Testis (tissue), 3 donors: ENCODE data around the gene RBFOX1. TPM values are rescaled to one million over a fixed set of nuclear protein-coding genes. Genes with fewer than 3 reads are reported as not detected.

Source experiments
- DNase-seq: peaks from one replicate; pipeline ENCODE4 v3.0.0-alpha.2; 2019
- H3K27ac ChIP-seq, 2 donors: fragments of 200-600 bp; sonication (generic); one replicate each; pipeline ENCODE4 v1.5.1; 2019
- H3K27me3 ChIP-seq: fragments of 200-600 bp; sonication (generic); one replicate; pipeline ENCODE4 v1.5.1; 2019
- H3K36me3 ChIP-seq: fragments of 200-600 bp; sonication (generic); one replicate; pipeline ENCODE4 v1.5.1; 2017; ENCODE audit warnings: low read depth; ENCODE audit errors: missing control alignments
- H3K4me1 ChIP-seq: fragments of 200-600 bp; sonication (generic); one replicate; pipeline ENCODE4 v1.5.1; 2019
- H3K4me3 ChIP-seq, 2 donors: fragments of 200-600 bp; sonication (generic); one replicate each; pipeline ENCODE4 v1.5.1; 2017 to 2019
- H3K9me3 ChIP-seq: fragments of 200-600 bp; sonication (generic); one replicate; pipeline ENCODE4 v1.5.1; 2017
- POLR2A ChIP-seq: fragments of 450-650 bp; IDR thresholded peaks from one replicate; pipeline ENCODE4 v1.6.1; 2017; ENCODE audit warnings: antibody characterized with exemption, mild to moderate bottlenecking, moderate library complexity
- WGBS, 2 donors: methylation state at CpG; one replicate each; pipeline ENCODE4 v1.1.5; 2018; 5-methylcytosine and 5-hydroxymethylcytosine counted together
- intact Hi-C: fragments of 100-400 bp; cut with DNase I; formaldehyde crosslinking; loops from one replicate; pipeline ENCODE4 v1.15.1; 2023; ENCODE audit warnings: low total_unique reads
- polyA plus RNA-seq: library from polyadenylated mRNA; stranded (reverse); fragments of 350-450 nt; fragmentation: Illumina TruSeq; extraction: RNeasy Lipid Tissue Mini Kit (QIAGEN cat#74804); gene quantifications from one replicate; pipeline ENCODE4 v1.2.3, GENCODE V29; 2014; ENCODE audit warnings: low read depth, low replicate concordance; ENCODE audit not compliant: insufficient read depth
- small RNA-seq, 2 donors: library from RNA; depleted of rRNA; stranded (forward); fragments of <200 nt; gene quantifications; one replicate each; pipeline ENCODE3, GENCODE V24; 2016
- total RNA-seq, 2 donors: library from RNA; depleted of rRNA; stranded (reverse); fragments of >200 nt; gene quantifications; one replicate each; pipeline ENCODE4 v1.2.3, GENCODE V29; 2016
- TF ChIP-seq, protein P1 (sequence below), 3 experiments: fragments of 450-650 bp in 2 of 3; fragments of 200-600 bp in 1 of 3; sonication (generic) in 1 of 3; IDR thresholded peaks; one replicate each; pipeline ENCODE4 v1.5.1; 2016 to 2019; ENCODE audit warnings: antibody characterized with exemption in 3 of 3, mild to moderate bottlenecking in 2 of 3, moderate library complexity in 1 of 3

Gene RBFOX1
- total and polyA plus RNA-seq, 3 donors from 2014 or later, result 0.68 to 2.8 (median 1.1) TPM

DNA sequence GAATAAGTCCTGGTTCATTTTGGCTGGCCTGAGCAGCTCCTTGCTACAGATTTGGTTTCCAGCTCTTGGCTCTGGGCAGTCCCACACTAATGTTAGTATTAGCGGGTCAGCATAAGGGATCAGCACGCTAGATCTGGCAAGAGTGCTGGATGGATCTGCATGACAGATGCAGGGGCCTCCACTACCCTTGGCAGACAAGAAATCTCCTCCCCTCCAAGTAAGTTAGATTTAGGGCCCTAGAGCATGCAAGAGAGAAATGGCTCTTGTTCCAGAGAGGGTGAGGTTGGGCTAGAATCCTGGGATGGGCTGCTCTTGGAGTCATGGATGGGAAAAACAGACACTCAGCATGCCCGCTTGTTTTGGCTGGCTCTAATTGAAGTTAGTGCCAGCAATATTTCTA lies 414.3 kb downstream of the RBFOX1 start:
- DNase-seq, result no peak
- Histone ChIP-seq H3K27ac (no peak overlapping the region), H3K4me3 (no peak overlapping the region), H3K9me3 (no peaks in the 10 kb centered on the region), H3K36me3 (no peaks in the 10 kb centered on the region), H3K4me1 (no peaks in the 10 kb centered on the region), H3K27me3 (no peaks in the 10 kb centered on the region)
- WGBS, 2 donors, result 78 to 86% methylated on average over 3 of the region's 3 CpGs
- intact Hi-C loops, result no loop called here
- TF ChIP-seq, protein P1, sequence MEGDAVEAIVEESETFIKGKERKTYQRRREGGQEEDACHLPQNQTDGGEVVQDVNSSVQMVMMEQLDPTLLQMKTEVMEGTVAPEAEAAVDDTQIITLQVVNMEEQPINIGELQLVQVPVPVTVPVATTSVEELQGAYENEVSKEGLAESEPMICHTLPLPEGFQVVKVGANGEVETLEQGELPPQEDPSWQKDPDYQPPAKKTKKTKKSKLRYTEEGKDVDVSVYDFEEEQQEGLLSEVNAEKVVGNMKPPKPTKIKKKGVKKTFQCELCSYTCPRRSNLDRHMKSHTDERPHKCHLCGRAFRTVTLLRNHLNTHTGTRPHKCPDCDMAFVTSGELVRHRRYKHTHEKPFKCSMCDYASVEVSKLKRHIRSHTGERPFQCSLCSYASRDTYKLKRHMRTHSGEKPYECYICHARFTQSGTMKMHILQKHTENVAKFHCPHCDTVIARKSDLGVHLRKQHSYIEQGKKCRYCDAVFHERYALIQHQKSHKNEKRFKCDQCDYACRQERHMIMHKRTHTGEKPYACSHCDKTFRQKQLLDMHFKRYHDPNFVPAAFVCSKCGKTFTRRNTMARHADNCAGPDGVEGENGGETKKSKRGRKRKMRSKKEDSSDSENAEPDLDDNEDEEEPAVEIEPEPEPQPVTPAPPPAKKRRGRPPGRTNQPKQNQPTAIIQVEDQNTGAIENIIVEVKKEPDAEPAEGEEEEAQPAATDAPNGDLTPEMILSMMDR (IDR thresholded peaks at IDR 0.05), result no peak
- no peak for TF ChIP-seq POLR2A

DNA sequence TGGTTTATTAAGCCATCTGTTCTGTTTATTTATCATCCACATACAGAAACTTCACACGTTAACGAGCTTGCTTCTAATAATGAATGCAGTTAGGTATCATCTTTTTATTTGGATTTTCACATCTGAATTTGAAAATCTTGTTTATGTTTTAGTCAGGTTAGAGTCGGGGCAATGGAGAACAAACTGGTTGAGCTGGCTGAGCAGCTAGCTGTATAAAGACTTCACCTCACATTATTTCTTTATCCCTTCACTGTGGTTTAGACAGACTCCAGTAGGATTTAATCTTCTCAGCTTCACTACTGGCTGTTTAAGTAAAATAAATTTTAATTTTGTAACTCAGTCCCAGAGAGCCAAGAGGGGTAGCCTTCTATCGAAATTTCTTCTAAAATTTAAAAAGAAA lies 415.9 kb downstream of the RBFOX1 start:
- intact Hi-C loops, result no loop called here
- no peak for DNase-seq
- H3K27me3 ChIP-seq, result no peaks in the 10 kb centered on the region
- H3K4me1 ChIP-seq, result no peaks in the 10 kb centered on the region
- H3K4me3 ChIP-seq, result no peak overlapping the region
- no peaks in the 10 kb centered on the region for H3K36me3 ChIP-seq
- 54 to 58% methylated on average over 4 of the region's 4 CpGs for whole genome bisulfite sequencing, 2 donors
- no peak overlapping the region for H3K27ac ChIP-seq
- no peaks in the 10 kb centered on the region for H3K9me3 ChIP-seq
- TF ChIP-seq, protein P1 (IDR thresholded peaks at IDR 0.05), result no peak
- no peak for TF ChIP-seq POLR2A

DNA sequence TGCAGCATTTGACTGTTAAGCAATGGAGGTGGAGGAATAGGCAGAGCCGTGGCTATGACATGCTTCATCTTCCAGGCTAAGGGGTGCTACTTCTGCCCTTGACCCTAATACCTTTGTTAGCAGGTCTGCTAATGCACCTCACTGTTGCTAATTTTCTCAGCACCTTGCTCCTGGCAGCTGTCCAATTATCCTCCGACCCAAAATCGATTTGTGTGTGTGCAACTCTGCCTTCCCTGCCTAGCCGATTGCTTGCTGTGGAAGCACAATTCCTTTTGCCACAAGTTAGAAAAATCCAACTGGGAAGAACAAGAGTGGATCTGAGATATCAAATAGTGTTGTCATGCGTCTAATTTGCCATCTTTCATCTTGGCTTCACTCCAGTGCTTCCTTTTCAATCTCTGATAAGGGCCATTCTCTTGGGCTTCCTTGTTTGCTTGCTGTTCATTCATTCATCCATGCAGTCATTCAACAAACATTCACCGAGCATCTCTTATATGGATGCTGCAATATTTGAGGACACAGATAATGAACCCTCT lies 422.8 kb downstream of the RBFOX1 start:
- Histone ChIP-seq H3K9me3 (no peaks in the 10 kb centered on the region), H3K27ac (no peak overlapping the region), H3K4me1 (no peaks in the 10 kb centered on the region), H3K36me3 (no peaks in the 10 kb centered on the region), H3K4me3 (no peak overlapping the region), H3K27me3 (no peaks in the 10 kb centered on the region)
- intact Hi-C loops, result no loop called here
- TF ChIP-seq, protein P1 (IDR thresholded peaks at IDR 0.05), result no peak
- no peak for TF ChIP-seq POLR2A
- WGBS, 2 donors, result 69 to 76% methylated on average over 6 of the region's 6 CpGs
- DNase-seq, result no peak

Small RNAs within 50 kb of the gene (small RNA-seq; reads per million reads assigned to genes)
- gene RF00537, result 0 reads per million in 2 donors
- gene RF00561, result 0 reads per million in 2 donors
